HG03066 (cell line): ENCODE data around the gene MNAT1.
"Not testable (repeated sequence)": the region's sequence is repeated elsewhere in the genome, so short reads cannot be mapped to it uniquely, and the experiment has no call there.

Experiments
- ATAC-seq: cut with Tn5 transposase; IDR thresholded peaks from one replicate; pipeline ENCODE4 v1.9.1; 2021; ENCODE audit warnings: low read depth; ENCODE audit not compliant: unreplicated experiment

The MNAT1 gene

DNA sequence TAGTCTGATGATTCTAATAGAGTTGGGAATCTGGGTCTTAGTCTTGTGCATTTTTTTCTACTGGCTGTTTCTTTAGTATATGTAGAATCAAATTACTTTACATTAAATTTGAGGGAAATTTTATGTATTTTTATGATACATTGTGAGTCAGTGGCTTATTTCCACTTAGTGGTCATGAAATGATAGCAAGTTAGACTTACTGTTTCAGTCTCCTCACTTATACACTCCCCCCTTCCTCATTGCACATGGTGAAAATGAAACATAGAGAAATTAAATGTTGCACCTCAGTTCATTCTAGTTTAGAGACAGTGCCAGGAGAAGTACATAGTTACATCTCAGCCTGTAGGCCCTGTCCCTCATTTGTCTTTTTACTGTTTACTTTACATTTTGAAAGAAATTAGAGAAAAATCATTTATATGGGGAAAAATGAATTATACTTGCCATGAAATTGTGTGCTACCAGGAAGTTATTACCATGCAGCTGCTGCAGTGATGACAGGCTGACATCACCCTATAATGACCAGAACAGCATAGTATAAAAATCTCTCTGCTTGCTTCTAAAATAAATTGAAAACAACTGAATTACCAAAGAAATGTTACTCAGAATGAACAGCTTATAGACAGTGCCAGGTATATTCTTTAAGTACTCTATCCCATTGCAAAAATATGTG lies 133.1 kb downstream of the MNAT1 start:
- no peak for ATAC-seq

DNA sequence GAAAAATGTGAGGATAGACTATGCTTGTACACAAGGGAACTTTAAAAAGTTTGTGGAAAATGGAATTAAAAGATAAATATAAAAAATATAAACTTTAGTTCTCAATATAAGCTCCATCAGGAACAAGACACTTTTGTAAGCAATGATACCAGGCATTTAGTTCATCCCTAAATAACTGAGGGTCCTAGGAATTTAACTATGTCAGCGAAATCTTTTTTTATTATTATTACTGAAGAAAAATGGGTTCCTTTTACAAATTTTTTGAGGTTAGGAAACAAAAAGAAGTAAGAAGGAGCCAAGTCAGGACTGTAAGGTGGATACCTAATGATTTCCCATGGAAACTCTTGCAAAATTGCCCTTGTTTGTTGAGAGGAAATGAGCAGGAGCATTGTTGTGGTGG lies 143.6 kb downstream of the MNAT1 start:
- no peak for ATAC-seq

DNA sequence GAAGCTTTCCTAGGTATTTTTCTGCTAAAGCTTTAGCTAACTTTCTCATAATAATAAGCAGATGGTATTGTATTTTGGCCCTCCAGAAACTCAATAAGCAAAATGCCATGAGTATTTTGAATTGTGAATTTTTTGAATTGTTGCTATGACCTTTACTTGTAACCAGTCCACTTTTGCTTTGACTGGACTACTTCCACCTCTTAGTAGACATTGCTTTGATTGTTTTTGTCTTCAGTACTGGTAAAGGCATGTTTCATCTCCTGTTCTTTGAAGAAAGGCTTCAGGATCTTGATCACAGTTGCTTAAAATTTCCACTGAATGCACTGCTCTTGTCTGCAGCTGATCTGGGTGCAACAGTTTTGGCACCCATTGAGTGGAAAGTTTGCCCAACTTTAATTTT lies 144.0 kb downstream of the MNAT1 start:
- ATAC-seq, result no peak

DNA sequence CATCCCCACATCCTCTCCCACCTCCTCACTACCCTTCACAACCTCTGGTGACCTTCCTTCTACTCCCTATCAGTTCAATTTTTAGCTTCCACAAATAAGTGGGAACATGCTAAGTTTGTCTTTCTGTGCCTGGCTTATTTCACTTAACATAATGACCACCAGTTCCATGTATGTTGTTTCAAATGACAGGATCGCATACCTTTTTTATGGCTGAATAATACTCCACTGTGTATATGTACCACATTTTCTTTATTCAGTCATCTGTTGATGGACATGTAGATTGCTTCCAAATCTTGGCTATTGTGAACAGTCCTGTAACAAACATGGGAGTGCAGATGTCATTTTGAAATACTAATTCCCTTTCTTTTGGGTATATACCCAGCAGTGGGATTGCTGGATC lies 147.7 kb downstream of the MNAT1 start:
- ATAC-seq, result no peak

DNA sequence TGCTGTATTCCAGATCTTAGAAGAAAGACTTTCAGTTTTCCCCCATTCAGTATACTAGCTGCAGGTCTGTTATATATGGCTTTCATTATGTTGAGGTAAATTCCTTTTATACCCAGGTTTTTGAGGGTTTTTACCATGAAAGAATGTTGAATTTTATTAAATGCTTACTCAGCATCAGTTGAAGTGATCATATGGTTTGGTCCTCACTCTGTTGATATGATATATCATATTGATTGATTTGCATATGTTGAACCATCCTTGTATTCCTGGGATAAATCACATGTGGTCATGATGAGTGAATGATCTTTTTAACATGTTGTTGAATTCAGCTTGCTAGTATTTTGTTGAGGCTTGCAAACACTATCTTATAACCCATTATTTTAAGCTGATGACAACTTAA lies 149.6 kb downstream of the MNAT1 start:
- ATAC-seq, result no peak

DNA sequence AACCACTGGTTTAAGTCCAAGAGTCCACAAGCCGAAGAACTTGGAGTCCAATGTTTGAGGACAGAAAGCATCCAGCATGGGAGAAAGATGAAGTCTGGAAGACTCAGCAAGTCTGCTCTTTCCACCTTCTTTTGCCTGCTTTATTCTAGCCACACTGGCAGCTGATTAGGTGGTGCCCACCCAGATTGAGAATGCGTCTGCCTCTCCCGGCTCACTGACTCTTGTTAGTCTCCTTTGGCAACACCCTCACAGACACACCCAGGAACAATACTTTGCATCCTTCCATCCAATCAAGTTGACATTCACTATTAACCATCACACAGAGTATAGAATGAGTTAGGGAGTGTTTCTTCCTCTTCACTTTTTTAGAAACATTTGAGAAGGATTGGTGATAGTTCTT lies 156.1 kb downstream of the MNAT1 start:
- ATAC-seq, result not testable (repeated sequence)

DNA sequence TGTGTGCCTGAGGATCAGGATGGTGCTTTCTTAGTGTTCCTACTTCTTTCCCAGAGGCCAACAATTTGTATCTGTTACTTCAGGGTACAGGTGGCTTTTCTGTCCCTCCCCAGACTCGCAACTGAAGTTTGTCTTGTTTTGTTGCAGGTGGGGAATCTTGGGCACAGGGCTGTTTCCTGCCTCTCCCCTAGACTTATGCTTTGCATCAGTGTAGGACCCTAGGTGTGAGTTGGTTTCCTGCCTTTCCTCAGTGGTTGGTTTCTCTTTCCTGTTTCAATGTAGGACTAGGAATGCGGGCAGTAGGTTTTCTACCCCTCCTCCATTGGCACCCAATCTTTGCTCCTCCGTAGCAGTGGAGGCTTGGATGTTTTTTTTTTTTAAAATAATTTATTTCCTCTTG lies 159.3 kb downstream of the MNAT1 start:
- ATAC-seq, result no peak

DNA sequence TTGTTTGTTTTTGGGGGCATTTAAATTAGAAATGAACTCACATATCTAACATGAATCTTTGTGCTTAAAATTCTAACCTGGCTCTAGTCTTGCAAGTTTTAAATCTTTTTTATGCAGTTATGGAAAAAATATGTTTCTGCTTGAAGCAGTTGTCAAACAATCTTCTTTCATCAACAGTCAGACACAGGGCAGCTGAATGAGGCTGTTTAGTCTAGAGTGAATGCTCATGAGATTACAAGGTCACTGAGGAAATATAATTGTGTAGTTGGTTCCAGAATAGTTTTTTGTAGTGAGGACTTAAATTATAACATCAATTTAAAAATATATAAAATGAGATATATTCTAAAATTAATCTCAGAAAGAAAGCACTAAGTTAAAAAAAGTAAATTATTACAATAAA lies 169.8 kb downstream of the MNAT1 start:
- ATAC-seq, result no peak

DNA sequence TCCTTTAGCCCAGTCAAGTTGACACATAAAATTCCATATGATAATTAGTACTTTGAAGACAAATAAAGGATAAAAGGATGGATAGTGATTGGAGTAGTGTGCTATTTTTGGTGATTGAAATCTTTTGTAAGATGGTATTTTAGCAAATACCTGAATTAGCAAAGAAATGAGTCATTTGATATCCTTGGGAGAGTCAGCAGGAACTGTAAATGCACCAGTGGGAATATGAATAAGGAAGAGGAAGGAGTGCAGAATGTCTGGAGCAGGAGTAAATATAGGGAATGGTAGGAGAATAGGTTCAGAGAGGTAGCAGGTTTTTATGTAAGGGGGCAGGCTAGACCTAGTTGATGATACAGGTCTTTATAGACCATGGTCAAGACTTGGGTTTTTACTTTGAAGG lies 171.4 kb downstream of the MNAT1 start:
- no peak for ATAC-seq

DNA sequence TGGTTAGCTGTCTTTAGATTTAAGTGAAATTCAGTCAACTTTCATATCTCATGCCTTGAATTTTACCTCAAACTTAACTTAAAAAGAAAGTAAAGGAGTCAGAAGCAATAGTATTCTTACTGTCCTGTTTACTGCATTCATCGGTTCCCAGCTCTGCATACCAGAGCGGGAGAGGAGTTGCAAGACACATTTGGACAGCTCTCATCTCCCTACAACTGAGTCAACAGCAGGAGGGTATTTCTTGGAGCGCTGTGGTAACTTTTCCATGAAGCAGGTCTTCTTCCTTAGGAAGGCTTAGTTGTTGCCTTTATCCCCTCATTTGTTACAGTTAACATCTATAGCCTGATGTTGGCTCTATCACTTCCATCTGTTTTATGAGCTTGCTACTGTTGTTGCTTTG lies 181.2 kb downstream of the MNAT1 start:
- ATAC-seq, result no peak

DNA sequence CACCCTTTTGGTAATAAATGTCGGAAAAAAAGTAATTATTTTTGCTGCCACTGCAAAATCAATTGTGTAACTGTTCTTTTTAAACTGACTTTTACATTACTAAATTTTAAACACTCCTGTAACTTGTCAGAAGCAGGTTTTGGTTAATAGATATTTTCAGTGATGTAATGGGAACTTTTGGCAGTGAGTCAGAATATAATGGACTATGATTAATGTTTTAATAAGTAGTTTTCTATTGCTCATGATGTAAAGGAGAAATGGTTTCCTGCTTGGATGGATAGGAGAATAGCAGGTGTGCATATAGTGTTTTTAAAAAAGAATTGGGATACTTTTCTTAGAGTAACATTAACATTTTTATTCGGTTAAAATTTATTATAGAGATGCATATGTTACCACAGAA lies 187.5 kb downstream of the MNAT1 start:
- no peak for ATAC-seq

DNA sequence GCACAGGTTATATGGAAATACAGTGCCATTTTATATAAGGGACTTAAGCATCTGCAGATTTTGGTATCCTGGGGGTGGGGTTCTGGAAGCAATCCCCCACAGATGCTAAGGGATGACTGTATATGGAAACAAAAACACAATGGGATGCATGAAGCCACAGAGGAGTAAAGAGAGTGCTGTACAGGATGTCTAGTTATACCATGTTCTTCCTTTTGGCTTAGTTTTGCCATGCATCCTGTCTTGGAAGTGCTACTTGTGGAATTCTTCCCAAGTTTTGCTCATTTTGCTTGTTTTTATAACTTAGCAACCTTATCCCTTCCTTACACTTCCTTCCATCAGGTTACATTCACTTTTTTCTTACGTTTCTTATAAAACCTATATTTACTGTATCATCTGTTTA lies 190.7 kb downstream of the MNAT1 start:
- ATAC-seq, result no peak

DNA sequence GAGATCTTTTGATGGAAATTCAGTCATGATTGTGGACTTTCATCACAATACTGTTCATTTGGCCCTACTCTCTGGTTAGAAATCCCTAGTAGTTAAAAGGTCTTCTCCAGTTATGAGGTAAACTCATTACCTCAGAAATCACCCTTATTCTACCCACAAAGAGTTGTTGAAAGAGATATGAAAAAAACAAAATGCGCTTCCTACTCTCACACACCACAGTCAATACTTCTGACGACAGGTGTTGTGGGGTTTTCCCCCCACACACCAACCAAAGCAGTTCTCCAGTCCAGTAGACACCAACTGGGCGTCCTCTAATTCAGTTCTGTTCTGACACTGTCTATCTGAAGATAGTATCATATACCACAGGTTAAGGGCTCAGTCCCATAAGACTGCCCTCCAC lies 191.4 kb downstream of the MNAT1 start:
- ATAC-seq, result peak; percentile 89

DNA sequence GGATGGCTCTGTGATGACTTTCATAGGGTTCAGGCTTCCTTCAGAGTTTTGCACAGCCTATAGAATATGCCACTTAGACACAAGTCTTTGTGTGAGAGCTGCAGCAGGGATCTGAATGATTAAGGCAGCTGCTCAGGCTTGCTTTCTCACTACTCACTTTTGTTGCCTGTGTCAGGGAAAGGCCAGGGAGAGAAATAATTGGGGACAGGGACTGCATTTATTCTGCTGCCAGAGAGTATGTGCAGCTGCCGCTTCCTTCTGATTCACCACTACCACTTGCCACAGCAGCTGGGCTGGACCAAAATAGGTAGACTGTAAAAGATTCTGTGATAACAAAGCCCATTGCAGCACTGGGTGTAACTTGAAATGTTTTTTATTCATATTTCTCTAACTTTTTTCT lies 196.7 kb downstream of the MNAT1 start:
- no peak for ATAC-seq

DNA sequence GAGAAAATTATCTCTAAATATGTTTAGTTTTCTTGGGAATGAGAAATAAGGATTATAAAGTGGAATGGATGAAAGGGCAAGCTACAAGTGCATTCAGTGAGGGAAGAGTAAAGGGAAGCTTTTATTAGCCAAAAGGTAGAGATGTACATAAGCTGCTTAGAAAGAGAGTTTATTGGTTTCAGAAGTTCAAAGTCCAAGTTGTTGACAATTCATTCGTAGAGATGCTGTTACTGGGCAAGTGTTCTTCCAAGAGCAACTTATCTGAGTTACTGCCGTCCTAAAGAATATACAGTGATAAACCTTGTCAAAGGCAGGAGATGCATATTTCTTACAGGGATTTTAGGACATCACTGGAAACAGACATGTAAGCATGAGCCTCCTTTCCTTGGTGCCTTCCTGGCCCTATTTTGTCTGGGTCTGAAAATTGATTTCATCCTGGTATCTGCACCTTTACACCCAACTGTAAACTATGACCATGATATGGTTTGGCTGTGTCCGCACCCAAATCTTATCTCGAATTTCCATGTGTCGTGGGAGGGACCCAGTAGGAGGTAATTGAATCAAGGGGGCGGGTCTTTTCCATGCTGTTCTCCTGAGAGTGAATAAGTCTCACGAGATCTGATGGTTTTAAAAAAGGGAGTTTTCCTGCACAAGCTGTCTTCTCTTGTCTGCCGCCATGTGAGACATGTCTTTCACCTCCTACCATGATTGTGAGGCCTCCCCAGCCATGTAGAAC lies 199.5 kb downstream of the MNAT1 start:
- no peak for ATAC-seq

DNA sequence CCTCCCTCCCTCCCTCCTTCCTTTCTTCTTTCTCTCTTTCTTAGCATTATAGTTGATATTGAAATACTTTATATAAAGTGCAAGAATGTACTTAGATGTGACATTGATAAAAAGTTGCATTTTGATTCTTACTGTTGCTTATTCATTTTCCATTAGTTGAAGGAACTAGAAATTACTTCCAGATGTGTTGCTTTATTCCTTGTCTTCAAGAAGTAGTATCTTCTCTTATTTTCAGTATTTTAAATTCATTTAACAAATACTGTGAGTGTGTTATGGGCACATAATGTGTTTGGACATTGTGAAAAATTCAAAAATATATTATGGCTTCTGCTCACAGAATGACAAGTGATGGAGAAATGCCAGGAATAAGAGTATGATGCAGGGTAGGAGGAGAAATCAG lies 200.8 kb downstream of the MNAT1 start:
- ATAC-seq, result no peak

DNA sequence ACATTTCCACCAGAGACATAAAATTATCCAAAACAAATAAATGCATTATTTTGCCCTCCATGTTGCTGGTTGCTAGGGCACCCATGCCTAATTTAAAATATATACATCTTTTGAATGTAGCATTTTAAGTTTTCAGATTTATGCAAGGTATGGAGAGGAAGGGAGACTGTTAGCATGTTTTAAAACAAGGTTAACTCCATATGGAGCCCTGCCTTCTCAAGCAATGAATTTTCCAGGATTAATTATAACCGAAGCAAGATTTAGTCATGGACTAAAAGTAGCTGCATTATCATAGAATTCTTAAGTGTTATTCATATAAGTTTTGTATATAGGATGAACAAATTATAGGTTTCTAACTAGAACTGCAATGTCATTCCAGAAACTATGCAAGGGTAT lies 209.1 kb downstream of the MNAT1 start:
- ATAC-seq, result no peak

DNA sequence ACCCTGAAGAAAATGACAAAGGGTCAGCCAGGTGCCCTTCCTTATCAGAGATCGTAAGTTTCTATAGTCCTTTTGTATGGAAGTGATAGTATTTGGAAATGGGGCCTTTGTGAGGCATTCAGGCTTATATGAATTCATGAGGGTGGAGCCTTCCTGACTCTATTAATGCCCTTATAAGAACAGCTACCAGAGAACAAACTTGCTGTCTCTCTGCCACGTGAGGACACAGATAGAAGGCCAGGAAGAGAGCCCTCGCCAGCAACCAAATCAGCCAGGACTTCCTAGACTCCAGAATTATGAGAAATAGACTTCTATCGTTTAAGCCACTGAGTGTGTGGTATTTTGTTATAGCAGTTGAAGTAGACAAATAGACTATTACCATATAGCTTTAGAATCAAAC lies 209.6 kb downstream of the MNAT1 start:
- no peak for ATAC-seq

DNA sequence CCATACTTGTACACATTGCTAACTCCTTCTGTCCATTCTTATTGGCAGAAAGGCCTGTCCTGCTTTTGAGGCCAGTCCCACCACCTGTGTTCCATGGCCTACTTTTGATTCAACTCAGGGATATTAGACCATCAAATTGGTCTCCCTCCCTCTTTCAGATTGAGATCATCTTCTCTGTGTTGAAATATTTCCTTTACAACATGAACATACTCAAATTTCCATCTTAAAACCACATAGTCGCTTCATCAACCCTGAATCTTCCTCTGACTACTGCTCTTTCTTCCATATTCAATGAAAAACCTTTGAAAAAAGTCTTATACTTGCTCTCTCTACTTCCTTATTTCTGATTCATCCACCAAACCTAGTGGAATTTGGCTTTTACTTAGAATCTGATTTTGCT lies 211.4 kb downstream of the MNAT1 start:
- ATAC-seq, result no peak

DNA sequence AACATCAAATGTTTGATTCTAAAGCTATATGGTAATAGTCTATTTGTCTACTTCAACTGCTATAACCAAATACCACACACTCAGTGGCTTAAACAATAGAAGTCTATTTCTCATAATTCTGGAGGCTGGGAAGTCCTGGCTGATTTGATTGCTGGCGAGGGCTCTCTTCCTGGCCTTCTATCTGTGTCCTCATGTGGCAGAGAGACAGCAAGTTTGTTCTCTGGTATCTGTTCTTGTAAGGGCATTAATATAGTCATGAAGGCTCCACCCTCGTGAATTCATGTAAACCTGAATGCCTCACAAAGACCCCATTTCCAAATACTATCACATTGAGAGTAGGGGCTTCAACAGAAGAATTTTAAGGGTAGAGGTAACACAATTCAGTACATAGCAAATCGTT lies 212.2 kb downstream of the MNAT1 start:
- ATAC-seq, result no peak

DNA sequence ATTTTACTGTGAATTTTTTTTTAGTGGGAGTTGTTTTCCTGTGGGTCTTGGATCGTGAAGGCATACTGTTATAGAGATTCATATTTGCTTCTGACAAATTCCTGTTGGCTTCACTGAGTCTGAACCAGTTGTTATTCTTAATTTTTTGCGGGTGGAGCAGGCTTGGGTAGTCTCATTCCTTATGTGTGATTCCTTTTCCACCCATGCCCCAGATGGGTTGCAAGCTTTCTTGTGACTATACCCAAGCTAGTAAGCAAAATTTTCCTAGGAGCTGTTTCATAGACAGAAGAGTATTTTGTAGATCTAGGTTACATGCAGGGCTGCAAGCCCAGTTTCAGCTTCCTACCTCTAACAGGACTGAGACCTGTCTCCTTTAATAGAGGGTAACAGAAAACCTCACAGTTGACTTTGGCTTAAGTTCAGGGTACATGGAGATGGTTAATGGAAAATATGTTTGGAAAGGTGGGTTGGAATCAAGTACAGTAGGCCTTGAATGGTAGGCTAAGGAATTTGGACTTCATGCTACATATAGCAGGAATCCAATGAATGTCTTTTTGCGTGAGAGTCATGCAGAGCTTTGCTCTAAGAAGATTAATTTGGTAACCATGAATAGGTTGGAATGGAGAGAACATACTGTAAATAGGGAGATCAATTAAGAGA lies 217.3 kb downstream of the MNAT1 start:
- ATAC-seq, result no peak

DNA sequence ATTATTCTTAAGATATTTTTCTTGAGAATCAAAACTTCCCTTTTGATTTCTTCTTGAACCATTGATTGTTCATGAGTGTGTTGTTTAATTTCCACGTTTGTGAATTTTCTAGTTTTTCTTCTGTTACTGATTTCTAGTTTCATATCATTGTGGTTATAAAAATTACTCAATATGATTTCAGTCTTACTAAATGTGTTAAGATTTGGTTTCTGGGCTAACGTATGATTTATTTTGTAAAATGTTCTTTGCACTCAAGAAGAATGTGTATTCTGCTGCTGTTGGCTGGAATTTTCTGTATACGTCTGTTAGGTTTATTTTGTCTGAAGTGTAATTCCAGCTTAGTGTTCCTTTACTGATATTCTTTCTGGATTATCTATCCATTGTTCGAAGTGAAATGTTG lies 221.6 kb downstream of the MNAT1 start:
- no peak for ATAC-seq
